GM19043 (cell line): ENCODE measurements around the gene OXCT2.
A peak's percentile ranks its signal among the peaks of the same experiment; 100 is the strongest.
"Not testable (repeated sequence)": the region's sequence is repeated elsewhere in the genome, so short reads cannot be mapped to it uniquely, and the experiment has no call there.

Experiments used
- ATAC-seq: cut with Tn5 transposase; IDR thresholded peaks from one replicate; pipeline ENCODE4 v1.9.1; 2021; ENCODE audit warnings: low read depth; ENCODE audit not compliant: unreplicated experiment

OXCT2 gene

GRCh38 chr1:39771022-39771532 lies at the start of gene OXCT2:
Gene OXCT2 (minus strand): TSS chr1:39771348. CDS start chr1:39771255, 93 bp downstream.
- ATAC-seq, result not testable (repeated sequence)

GRCh38 chr1:39819091-39819812 lies 48.1 kb upstream of the OXCT2 start:
- no peak for ATAC-seq

DNA sequence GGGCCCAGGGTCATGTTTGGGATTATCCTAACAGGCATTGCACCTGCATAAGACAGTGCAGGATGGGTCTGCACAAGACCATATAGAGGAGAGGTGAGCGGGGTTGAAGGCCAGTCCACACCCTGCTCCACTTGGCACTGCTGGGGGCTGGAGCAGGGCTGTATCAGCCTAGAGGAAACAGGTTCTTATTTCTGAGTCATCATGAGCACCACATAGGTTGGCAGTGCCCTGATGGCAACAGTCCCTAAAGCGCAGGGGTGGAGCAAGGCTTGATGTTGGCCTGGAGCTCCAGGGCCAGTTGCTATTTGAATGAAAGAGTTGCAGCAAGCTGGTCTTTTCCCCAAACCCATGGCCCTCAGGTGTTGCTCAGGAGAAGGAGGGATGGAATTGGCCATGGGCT lies 47.3 kb upstream of the OXCT2 start:
- ATAC-seq, result no peak

- peak; percentile 76 for ATAC-seq
Observed at GRCh38 chr1:39817091-39817932, 46.2 kb upstream of the OXCT2 start.

- peak; percentile 48 for ATAC-seq
Observed at GRCh38 chr1:39816415-39817090, 45.4 kb upstream of the OXCT2 start.

DNA sequence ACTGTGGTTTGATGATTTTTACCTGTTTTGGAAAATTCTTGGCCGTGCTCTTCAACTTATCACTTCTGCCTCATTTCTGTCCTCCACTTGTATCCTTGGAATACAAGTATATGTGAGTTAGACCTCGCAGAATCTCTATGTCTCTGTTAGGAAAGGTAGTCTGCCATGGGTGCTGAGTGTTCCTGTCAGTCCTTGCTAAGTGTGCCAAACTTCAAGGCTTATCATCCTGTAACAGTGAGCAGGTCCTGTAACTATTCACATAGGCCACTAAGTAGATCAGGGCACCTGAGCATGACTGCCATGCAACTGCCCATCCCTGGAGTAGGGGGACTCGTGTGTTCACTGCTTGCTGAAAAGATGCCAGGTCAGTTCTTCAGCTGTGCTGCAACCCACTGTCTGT lies 41.8 kb upstream of the OXCT2 start:
- no peak for ATAC-seq

DNA sequence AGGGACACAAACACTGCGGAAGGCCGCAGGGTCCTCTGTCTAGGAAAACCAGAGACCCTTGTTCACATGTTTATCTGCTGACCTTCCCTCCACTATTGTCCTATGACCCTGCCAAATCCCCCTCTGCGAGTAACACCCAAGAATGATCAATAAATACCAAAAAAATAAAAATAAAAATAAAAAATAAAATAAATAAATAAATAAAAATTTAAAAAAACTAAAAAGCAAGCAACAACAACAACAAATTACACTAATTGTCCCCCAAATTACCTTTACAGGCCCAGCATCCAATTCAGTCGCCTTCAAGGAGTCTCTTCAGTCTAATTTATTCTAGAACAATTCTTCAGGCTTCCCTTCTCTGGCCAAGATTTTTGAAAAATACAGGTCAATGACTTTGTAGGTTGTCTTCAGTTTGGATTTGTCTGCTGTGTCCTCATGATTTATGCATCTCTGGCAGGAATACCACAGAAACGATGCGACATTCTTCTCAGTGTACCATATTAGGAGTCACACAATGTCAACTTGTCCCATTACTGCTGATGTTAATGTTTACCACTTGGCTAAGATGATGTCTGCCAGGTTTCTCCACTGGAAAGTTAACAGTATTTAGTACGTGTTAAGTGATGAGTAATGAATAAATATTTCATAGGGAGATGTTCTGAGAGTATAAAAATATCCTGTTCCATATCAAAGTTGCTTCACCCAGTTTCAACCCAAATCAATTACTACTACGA lies 37.8 kb upstream of the OXCT2 start:
- ATAC-seq, result no peak

GRCh38 chr1:39805385-39805784 lies 34.2 kb upstream of the OXCT2 start:
- no peak for ATAC-seq

- ATAC-seq, result no peak
Observed at GRCh38 chr1:39802496-39803260, 31.5 kb upstream of the OXCT2 start.

DNA sequence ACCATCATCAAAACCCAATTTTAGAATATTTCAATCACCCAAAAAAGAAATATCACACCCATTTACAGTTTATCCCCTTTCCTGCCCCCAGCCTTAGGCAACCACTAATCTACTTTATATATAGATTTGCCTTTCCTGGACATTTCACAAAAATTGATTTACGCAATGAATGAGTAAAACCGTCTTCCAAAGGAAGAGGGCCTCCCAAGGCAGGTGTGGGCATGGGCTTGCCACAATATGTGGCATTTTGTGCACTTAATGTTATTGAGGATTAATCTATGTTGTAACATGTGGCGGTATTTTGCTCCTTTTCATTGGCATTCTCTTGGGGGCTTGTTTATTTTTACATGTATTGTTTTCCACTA lies 29.3 kb upstream of the OXCT2 start:
- no peak for ATAC-seq

- ATAC-seq, result peak; percentile 31
Observed at GRCh38 chr1:39799770-39800470, 28.8 kb upstream of the OXCT2 start.

DNA sequence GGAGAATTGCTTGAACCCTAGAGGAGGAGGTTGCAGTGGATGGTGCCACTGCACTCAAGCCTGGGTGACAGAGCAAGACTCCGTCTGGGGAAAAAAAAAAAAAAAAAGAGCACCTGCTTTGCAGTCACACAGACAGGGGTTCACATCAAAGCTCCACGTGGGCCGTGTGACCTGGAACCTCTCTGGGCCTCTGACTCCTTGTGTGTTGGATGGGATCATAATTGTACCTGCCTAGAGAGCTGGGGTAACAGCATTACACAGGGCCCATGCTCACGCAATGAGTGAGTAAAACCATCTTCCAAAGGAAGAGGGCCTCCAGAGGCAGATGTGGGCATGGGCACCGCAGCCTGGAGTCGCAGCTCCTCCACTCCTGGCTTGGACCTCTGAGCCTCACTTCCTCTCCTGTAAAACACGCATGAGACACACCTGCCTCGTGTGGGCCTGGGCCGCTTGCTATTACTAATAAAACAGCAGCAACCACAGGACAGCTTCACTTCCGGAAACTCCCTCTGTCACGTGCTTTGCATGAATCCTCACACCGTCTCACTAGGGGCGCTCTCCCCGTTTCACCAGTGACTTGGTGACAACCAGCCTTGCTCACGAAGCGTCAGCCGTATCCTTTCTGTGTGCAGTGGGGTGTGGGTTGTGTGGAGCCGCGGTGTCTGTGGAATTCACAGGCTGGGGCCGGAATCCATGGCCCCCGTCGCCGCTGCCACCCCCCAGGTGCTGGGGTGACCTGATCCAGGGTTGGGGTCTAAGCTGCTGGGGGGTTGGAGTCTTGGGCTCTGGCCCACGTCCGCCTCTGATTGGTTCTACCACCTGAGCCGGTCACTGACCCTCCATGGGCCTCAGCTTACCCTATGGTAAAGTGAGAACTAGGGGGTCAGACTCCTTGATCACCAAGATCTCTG lies 28.0 kb upstream of the OXCT2 start:
- peak; percentile 79 for ATAC-seq

GRCh38 chr1:39795651-39796050 lies 24.5 kb upstream of the OXCT2 start:
- ATAC-seq, result no peak

- ATAC-seq, result no peak
Observed at GRCh38 chr1:39791838-39792237, 20.7 kb upstream of the OXCT2 start.

DNA sequence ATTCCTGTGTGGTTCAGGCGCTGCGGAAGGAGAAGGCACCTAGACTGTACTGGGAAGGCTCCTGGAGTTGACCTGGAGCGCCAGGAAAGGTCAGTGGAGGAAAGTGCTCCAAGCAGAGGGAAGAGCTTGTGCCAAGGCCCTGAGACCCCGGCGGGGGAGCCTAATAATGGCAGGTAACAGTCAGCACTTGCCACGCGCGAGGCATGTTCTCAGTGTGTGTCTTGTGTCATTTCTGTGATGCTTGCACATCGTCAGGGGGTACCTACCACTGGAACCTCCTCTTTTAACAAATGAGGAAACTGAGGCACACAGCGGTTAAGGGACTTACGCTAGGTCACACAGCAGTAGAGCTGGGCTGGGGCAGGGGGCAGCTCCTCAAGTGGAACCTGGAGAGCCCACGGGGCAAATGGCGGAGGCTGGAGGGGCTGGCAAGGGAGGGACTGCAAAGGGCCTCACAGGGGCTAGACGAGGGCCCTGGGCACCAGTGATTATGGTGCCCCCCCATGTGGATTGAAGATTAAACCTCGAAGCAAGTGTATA lies 18.5 kb upstream of the OXCT2 start:
- no peak for ATAC-seq

DNA sequence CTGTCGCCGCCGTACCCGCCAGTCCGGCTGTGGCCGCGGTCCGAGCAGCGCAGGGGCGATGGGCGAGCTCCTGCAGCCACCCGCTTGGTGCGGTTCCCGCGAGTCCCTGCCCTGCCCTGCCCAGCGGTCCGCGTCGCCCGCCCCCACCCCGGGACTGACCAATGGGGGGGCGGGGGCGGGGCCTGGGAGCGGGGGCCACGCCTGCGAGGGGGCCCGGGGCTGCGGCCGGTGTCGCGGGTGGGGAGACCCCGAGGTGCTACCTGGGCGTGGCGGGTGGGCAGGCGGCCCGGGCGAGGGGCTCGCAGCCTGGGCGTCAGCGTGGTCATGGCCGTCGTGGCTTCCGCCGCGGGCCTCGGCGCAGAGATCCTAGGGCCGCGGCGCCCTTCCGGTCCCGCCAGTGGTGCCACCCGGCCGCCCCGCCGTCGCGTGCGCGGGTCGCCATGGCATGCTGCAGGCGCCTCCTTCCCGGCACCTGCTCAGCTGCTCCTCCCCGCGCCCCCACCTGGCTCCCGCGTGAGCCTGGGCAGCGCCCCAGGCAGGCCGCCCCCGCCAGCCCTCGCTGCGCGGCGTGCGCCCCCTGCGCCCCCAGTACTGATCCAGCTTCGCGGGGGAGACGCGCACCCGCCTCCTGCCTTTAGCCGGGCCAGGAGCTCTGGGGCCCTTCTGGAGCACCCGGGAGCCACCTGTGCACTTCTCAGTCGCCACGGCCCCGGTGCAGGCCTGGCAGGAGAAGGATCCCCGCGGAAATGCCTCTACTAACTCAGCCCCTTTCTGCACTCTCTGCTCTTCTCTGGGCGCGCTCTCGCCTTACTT lies 17.8 kb upstream of the OXCT2 start, which contains the start of gene BMP8B:
BMP8B (minus strand) TSS at position 108 of the 813 bp plus-strand sequence. CDS start 380 bp downstream, outside the sequence.
- no peak for ATAC-seq

DNA sequence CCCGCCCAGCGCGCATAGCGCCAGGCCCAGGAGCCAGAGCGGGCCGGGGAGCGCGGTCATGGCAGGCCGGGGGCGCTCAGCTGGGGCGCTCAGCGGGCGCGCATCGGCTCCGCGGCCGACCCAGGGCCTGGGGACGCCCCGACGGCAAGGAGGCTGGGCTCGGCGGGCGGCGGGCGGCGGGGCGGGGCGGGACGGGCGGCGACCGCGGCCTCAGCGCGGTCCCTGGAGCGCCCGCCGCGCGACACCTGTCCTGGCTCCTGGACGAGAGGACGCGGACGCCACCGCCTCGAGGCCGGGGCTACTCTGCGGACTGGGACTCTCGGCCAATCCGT lies 17.2 kb upstream of the OXCT2 start:
- no peak for ATAC-seq
